ENCODE results near the gene PDIA3.
A peak's percentile ranks its signal among the peaks of the same experiment; 100 is the strongest.
"Not testable (repeated sequence)": the region's sequence is repeated elsewhere in the genome, so short reads cannot be mapped to it uniquely, and the experiment has no call there.

Gene PDIA3

GRCh38 chr15:43735416-43735815 lies 10.8 kb upstream of the PDIA3 start:
- H3K27me3 ChIP-seq (replicated peaks) = no peaks in the 10 kb centered on the region
- in situ Hi-C loops (cut with HindIII; ENCODE audit: low pct_ligation_motif_present, low sequenced_read_pairs) = no loop called here
- no peak overlapping the region for H3K27ac ChIP-seq
- no peak for DNase-seq
- TF ChIP-seq CTCF (IDR thresholded peaks at IDR 0.05; ENCODE audit: low read depth, low read length, missing control alignments) = no peak
- no peak overlapping the region for H3K4me3 ChIP-seq (ENCODE audit: low read depth, low read length)
- no peaks in the 10 kb centered on the region for H3K36me3 ChIP-seq (replicated peaks)

GRCh38 chr15:43746903-43747309 lies 668 bp downstream of the PDIA3 start:
- in situ Hi-C loops (cut with HindIII; ENCODE audit: low pct_ligation_motif_present, low sequenced_read_pairs); H3K27me3 ChIP-seq (replicated peaks); H3K36me3 ChIP-seq (replicated peaks): not testable (repeated sequence)
- peak overlapping the region; percentile 77 for H3K4me3 ChIP-seq (ENCODE audit: low read depth, low read length)
- DNase-seq = peak; percentile 53
- H3K27ac ChIP-seq = peak overlapping the region; percentile 92

- TF ChIP-seq CTCF (IDR thresholded peaks at IDR 0.05; ENCODE audit: low read depth, low read length, missing control alignments) = no peak
- peak overlapping the region; percentile 77 for H3K4me3 ChIP-seq (ENCODE audit: low read depth, low read length)
- no peaks in the 10 kb centered on the region for H3K27me3 ChIP-seq (replicated peaks)
- no peaks in the 10 kb centered on the region for H3K36me3 ChIP-seq (replicated peaks)
- no peak overlapping the region for H3K27ac ChIP-seq
- in situ Hi-C loops (cut with HindIII; ENCODE audit: low pct_ligation_motif_present, low sequenced_read_pairs) = no loop called here
- DNase-seq = no peak
Measured at GRCh38 chr15:43748376-43748775, 2.1 kb downstream of the PDIA3 start.

GRCh38 chr15:43749690-43750345 lies 3.6 kb downstream of the PDIA3 start:
- TF ChIP-seq CTCF (IDR thresholded peaks at IDR 0.05; ENCODE audit: low read depth, low read length, missing control alignments) = no peak
- no peaks in the 10 kb centered on the region for H3K27me3 ChIP-seq (replicated peaks)
- no peak for DNase-seq
- H3K4me3 ChIP-seq (ENCODE audit: low read depth, low read length) = no peak overlapping the region
- H3K36me3 ChIP-seq (replicated peaks) = peaks cover 9% of the 10 kb centered on the region
- in situ Hi-C loops (cut with HindIII; ENCODE audit: low pct_ligation_motif_present, low sequenced_read_pairs) = no loop called here
- no peak overlapping the region for H3K27ac ChIP-seq

- H3K36me3 ChIP-seq (replicated peaks) = peaks cover 25% of the 10 kb centered on the region
- in situ Hi-C loops (cut with HindIII; ENCODE audit: low pct_ligation_motif_present, low sequenced_read_pairs) = no loop called here
- no peak for TF ChIP-seq CTCF (IDR thresholded peaks at IDR 0.05; ENCODE audit: low read depth, low read length, missing control alignments)
- no peak overlapping the region for H3K4me3 ChIP-seq (ENCODE audit: low read depth, low read length)
- no peaks in the 10 kb centered on the region for H3K27me3 ChIP-seq (replicated peaks)
- no peak overlapping the region for H3K27ac ChIP-seq
- no peak for DNase-seq
Measured at GRCh38 chr15:43751885-43752284, 5.6 kb downstream of the PDIA3 start.

- Histone ChIP-seq H3K27me3 (replicated peaks) (no peaks in the 10 kb centered on the region), H3K4me3 (ENCODE audit: low read depth, low read length) (no peak overlapping the region), H3K36me3 (replicated peaks) (peaks cover 75% of the 10 kb centered on the region), H3K27ac (peak overlapping the region; percentile 71)
- no peak for TF ChIP-seq CTCF (IDR thresholded peaks at IDR 0.05; ENCODE audit: low read depth, low read length, missing control alignments)
- peak; percentile 46 for DNase-seq
- in situ Hi-C loops (cut with HindIII; ENCODE audit: low pct_ligation_motif_present, low sequenced_read_pairs) = no loop called here
Measured at GRCh38 chr15:43762824-43763223, 16.6 kb downstream of the PDIA3 start.
